ENCODE data around the gene DESI2. TPM values are rescaled to one million over a fixed set of nuclear protein-coding genes. Genes with fewer than 3 reads are reported as not detected.

The DESI2 gene
- total and polyA plus RNA-seq, 10 donors, result 5.3 to 30.3 (median 19.5) TPM

DNA sequence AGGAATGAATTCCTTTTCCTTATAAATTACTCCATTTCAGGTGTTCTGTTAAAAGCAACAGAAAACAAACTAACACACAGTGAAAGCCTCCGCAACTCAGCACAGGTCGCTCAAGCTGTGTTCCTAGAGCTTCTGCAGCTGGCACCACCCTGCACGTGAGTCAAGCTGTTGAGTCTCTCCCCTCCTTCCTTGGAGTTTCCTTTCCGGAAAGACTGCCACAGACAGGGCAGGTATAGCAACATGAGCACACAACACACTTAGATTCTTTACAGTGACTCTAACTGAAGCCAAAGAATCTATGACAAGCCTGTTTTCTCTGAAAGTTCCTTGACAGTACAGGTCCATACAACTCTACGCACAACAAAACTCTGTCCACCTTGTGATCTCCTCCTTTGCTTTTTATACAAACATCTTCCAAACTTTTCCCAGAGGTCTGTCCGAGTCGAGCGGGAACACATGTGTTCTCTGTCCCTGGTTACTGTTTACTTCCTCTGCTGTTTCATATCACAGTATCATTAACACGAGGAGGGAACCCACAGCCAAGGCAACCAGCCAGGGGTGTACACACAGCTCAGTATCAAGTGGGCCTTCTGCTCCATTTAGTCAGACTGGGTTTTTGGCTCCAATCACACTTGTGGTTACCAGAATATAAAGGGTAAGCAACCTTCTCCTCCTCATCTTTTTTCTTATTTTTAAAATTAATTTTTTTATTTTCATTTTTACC is 38.7 kb upstream of the DESI2 start:
- H3K9me3 ChIP-seq, result peaks cover 0 to 5% (median 0%) of the 10 kb centered on the region in 8 donors
- no peak for TF ChIP-seq POLR2A (IDR thresholded peaks at IDR 0.05)
- TF ChIP-seq, protein P1, sequence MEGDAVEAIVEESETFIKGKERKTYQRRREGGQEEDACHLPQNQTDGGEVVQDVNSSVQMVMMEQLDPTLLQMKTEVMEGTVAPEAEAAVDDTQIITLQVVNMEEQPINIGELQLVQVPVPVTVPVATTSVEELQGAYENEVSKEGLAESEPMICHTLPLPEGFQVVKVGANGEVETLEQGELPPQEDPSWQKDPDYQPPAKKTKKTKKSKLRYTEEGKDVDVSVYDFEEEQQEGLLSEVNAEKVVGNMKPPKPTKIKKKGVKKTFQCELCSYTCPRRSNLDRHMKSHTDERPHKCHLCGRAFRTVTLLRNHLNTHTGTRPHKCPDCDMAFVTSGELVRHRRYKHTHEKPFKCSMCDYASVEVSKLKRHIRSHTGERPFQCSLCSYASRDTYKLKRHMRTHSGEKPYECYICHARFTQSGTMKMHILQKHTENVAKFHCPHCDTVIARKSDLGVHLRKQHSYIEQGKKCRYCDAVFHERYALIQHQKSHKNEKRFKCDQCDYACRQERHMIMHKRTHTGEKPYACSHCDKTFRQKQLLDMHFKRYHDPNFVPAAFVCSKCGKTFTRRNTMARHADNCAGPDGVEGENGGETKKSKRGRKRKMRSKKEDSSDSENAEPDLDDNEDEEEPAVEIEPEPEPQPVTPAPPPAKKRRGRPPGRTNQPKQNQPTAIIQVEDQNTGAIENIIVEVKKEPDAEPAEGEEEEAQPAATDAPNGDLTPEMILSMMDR (IDR thresholded peaks at IDR 0.05 in 8 of 11, conservative IDR thresholded peaks at IDR 0.05 in 3 of 11), result no peak
- TF ChIP-seq POLR2AphosphoS5 (IDR thresholded peaks at IDR 0.05), result no peak
- no peak overlapping the region for H3K27ac ChIP-seq

GRCh38 chr1:244614879-244615278 is 38.0 kb upstream of the DESI2 start:
- Histone ChIP-seq H3K36me3 (peaks cover 0 to 6% (median 0%) of the 10 kb centered on the region in 6 donors), H3K27me3 (replicated peaks in 1 of 7) (no peaks in the 10 kb centered on the region), H3K4me1 (no peaks in the 10 kb centered on the region), H3K27ac (no peak overlapping the region), H3K9me3 (peaks cover 0 to 5% (median 0%) of the 10 kb centered on the region in 8 donors), H3K4me3 (no peak overlapping the region)
- TF ChIP-seq, protein P1 (IDR thresholded peaks at IDR 0.05 in 8 of 11, conservative IDR thresholded peaks at IDR 0.05 in 3 of 11), result no peak
- no peak for TF ChIP-seq POLR2AphosphoS5 (IDR thresholded peaks at IDR 0.05)
- TF ChIP-seq POLR2A (IDR thresholded peaks at IDR 0.05), result no peak
- WGBS, 5 donors, result 50 to 74% (median 65%) methylated on average over 3 of the region's 3 CpGs
- DNase-seq, result no peak
- intact Hi-C loops (cut with DNase I; ENCODE audit: low total_unique reads), result no loop called here

More for the DNA sequence above, 38.7 kb upstream of the DESI2 start:
- Histone ChIP-seq H3K4me3 (no peak overlapping the region), H3K36me3 (peaks cover 0 to 6% (median 0%) of the 10 kb centered on the region in 6 donors), H3K27me3 (replicated peaks in 1 of 7) (no peaks in the 10 kb centered on the region), H3K4me1 (no peaks in the 10 kb centered on the region)
- no peak for DNase-seq
- intact Hi-C loops (cut with DNase I; ENCODE audit: low total_unique reads), result no loop called here
- 79 to 88% (median 85%) methylated on average over 9 of the region's 9 CpGs for WGBS, 5 donors

- 81 to 94% (median 84%) methylated on average over 6 of the region's 6 CpGs for WGBS, 5 donors
- H3K4me3 ChIP-seq, result no peak overlapping the region
- H3K27me3 ChIP-seq (replicated peaks in 1 of 7), result no peaks in the 10 kb centered on the region
- no peaks in the 10 kb centered on the region for H3K4me1 ChIP-seq
- intact Hi-C loops (cut with DNase I; ENCODE audit: low total_unique reads), result no loop called here
- no peak overlapping the region for H3K27ac ChIP-seq
- peaks cover 0 to 6% (median 0%) of the 10 kb centered on the region in 6 donors for H3K36me3 ChIP-seq
- no peak for DNase-seq
- H3K9me3 ChIP-seq, result peaks cover 0 to 5% (median 0%) of the 10 kb centered on the region in 8 donors
- TF ChIP-seq, protein P1 (IDR thresholded peaks at IDR 0.05 in 8 of 11, conservative IDR thresholded peaks at IDR 0.05 in 3 of 11), result no peak
- TF ChIP-seq POLR2A (IDR thresholded peaks at IDR 0.05) (no peak), POLR2AphosphoS5 (IDR thresholded peaks at IDR 0.05) (no peak)
These were observed 37.6 kb upstream of the DESI2 start for GRCh38 chr1:244615301-244615700.

DNA sequence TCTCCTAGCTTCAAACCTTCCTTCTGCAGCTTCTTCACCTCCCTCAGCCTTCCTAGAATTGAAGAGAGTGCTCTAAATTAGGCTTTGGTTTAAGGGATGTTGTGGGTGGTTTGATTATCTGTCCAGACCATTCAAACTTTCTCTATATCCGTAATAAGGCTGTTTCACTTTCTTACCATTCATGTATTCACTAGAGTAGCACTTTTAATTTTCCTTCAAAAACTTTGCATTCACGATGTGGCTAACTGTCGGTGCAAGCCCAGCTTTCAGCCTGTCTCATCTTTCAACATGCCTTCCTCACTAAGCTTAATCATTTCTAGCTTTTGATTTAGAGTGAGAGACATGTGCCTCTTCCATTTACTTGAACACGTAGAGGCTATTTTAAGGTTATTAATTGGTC is 26.2 kb upstream of the DESI2 start:
- intact Hi-C loops (cut with DNase I; ENCODE audit: low total_unique reads), result no loop called here
- TF ChIP-seq POLR2A (IDR thresholded peaks at IDR 0.05) (no peak), POLR2AphosphoS5 (IDR thresholded peaks at IDR 0.05) (no peak)
- TF ChIP-seq, protein P1 (IDR thresholded peaks at IDR 0.05 in 8 of 11, conservative IDR thresholded peaks at IDR 0.05 in 3 of 11), result no peak
- Histone ChIP-seq H3K27me3 (replicated peaks in 1 of 7) (no peaks in the 10 kb centered on the region), H3K4me3 (no peak overlapping the region), H3K9me3 (no peaks in the 10 kb centered on the region), H3K36me3 (no peaks in the 10 kb centered on the region), H3K27ac (no peak overlapping the region), H3K4me1 (no peaks in the 10 kb centered on the region)
- DNase-seq, result no peak
- WGBS, 5 donors, result 73 to 93% (median 84%) methylated on average over 4 of the region's 4 CpGs

Measured in spleen (tissue), 11 donors.